ENCODE results near the gene EIF5A2. TPM values are rescaled to one million over a fixed set of nuclear protein-coding genes. Genes with fewer than 3 reads are reported as not detected.

Gene EIF5A2
- total RNA-seq, 1 donor from 2014 or later = 6.0 TPM

GRCh38 chr3:170876537-170876936, 31.9 kb downstream of the EIF5A2 start:
- Mint-ChIP-seq H3K4me1 (no peaks in the 10 kb centered on the region), H3K27me3 (ENCODE audit: low read depth) (no peaks in the 10 kb centered on the region), H3K4me3 (no peak overlapping the region), H3K27ac (ENCODE audit: unreplicated experiment) (no peak overlapping the region), H3K9me3 (peaks cover 5% of the 10 kb centered on the region), H3K36me3 (ENCODE audit: low read depth) (peaks cover 3% of the 10 kb centered on the region)
- no peak for DNase-seq (ENCODE audit: low read depth, low spot score)
- TF ChIP-seq CTCF (conservative IDR thresholded peaks at IDR 0.05) = no peak

GRCh38 chr3:170869645-170870593, 38.5 kb downstream of the EIF5A2 start, which contains the start of gene RPL22L1:
Gene RPL22L1, minus strand, starts transcription at chr3:170870195. Its CDS starts 28 bp downstream, at chr3:170870167.
- Mint-ChIP-seq H3K27me3 (ENCODE audit: low read depth) (no peaks in the 10 kb centered on the region), H3K4me1 (peaks cover 29% of the 10 kb centered on the region)
- TF ChIP-seq CTCF (conservative IDR thresholded peaks at IDR 0.05) = peak; percentile 18

GRCh38 chr3:170869239-170869590, 39.2 kb downstream of the EIF5A2 start:
- no peak for DNase-seq (ENCODE audit: low read depth, low spot score)
- TF ChIP-seq CTCF (conservative IDR thresholded peaks at IDR 0.05) = no peak
- Mint-ChIP-seq H3K4me1 (peaks cover 29% of the 10 kb centered on the region), H3K9me3 (no peaks in the 10 kb centered on the region), H3K27me3 (ENCODE audit: low read depth) (no peaks in the 10 kb centered on the region), H3K27ac (ENCODE audit: unreplicated experiment) (peak overlapping the region; percentile 99), H3K36me3 (ENCODE audit: low read depth) (peaks cover 28% of the 10 kb centered on the region), H3K4me3 (peak overlapping the region; percentile 95)

More at GRCh38 chr3:170869645-170870593, 38.5 kb downstream of the EIF5A2 start, which contains the start of gene RPL22L1:
- no peaks in the 10 kb centered on the region for H3K9me3 Mint-ChIP-seq
- peak within 1 kb of the TSS; percentile 99 for H3K27ac Mint-ChIP-seq (ENCODE audit: unreplicated experiment)
- H3K36me3 Mint-ChIP-seq (ENCODE audit: low read depth) = peaks cover 22% of the 10 kb centered on the region
- H3K4me3 Mint-ChIP-seq = peak within 1 kb of the TSS; percentile 95
- DNase-seq (ENCODE audit: low read depth, low spot score) = peak; percentile 86

- Mint-ChIP-seq H3K36me3 (ENCODE audit: low read depth) (peaks cover 28% of the 10 kb centered on the region), H3K9me3 (no peaks in the 10 kb centered on the region), H3K27ac (ENCODE audit: unreplicated experiment) (peak overlapping the region; percentile 99), H3K4me3 (peak overlapping the region; percentile 95), H3K4me1 (peaks cover 29% of the 10 kb centered on the region), H3K27me3 (ENCODE audit: low read depth) (no peaks in the 10 kb centered on the region)
- DNase-seq (ENCODE audit: low read depth, low spot score) = no peak
- no peak for TF ChIP-seq CTCF (conservative IDR thresholded peaks at IDR 0.05)
Observed at GRCh38 chr3:170868577-170869238, 39.7 kb downstream of the EIF5A2 start.

GRCh38 chr3:170867143-170867937, 41.1 kb downstream of the EIF5A2 start:
- H3K4me1 Mint-ChIP-seq = peaks cover 32% of the 10 kb centered on the region
- peaks cover 28% of the 10 kb centered on the region for H3K36me3 Mint-ChIP-seq (ENCODE audit: low read depth)
- H3K27me3 Mint-ChIP-seq (ENCODE audit: low read depth) = no peaks in the 10 kb centered on the region
- H3K27ac Mint-ChIP-seq (ENCODE audit: unreplicated experiment) = no peak overlapping the region
- no peak for TF ChIP-seq CTCF (conservative IDR thresholded peaks at IDR 0.05)
- no peaks in the 10 kb centered on the region for H3K9me3 Mint-ChIP-seq
- peak overlapping the region; percentile 82 for H3K4me3 Mint-ChIP-seq
- no peak for DNase-seq (ENCODE audit: low read depth, low spot score)

Data from neural crest cell (in vitro differentiated cells).